ENCODE measurements around the gene TSPEAR. TPM values are rescaled to one million over a fixed set of nuclear protein-coding genes. Genes with fewer than 3 reads are reported as not detected.
A peak's percentile ranks its signal among the peaks of the same experiment; 100 is the strongest.

TSPEAR gene
- total RNA-seq, 1 experiment from 2014 or later: 0.32 TPM

DNA sequence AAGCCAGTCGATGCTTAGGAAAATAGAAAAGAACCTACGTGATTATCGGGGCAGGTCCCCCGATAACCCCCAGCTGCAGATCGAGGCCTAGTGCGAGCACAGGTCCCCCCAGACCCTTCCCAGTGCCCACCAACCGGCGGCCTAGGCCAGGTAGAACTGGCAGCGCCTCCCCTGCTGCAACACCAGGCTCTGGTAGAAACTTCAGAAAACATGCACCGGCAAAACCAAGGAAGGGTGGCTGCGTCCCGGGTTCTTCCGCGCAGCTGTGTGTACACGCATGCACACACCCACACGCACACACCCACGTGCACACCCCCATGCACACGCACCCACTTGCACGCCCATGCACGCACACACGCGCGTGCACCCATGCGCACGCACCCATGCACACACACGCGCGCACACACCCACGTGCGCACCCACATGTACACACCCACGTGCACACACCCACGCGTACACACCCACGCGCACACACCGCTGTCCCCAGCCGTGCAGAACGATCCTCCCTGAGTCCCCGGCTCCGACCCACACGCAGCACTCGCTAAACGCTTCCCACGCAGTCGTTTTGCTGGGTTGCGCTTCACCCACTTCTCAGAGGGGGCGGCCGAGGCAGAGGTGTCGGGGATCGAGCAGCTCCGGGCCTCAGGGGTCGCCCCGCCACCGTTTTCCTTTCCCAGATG lies 5.2 kb downstream of the TSPEAR start:
- CTCF ChIA-PET: no interaction called here
- intact Hi-C loops (cut with micrococcal nuclease; ENCODE audit: unreplicated experiment): no loop called here
- Histone ChIP-seq H3K4me3 (ENCODE audit: low read depth, low read length) (no peak overlapping the region), H3K36me3 (ENCODE audit: control insufficient read depth, insufficient read depth, low read length) (no peaks in the 10 kb centered on the region), H3K27me3 (replicated peaks; ENCODE audit: control insufficient read depth, insufficient read depth, low read length) (no peaks in the 10 kb centered on the region), H3K4me1 (no peaks in the 10 kb centered on the region; the same call in 1 of the 2 replicates), H3K9me3 (no peaks in the 10 kb centered on the region; the same call in 1 of the 2 replicates)
- Mint-ChIP-seq H3K9me3 (ENCODE audit: unreplicated experiment) (no peaks in the 10 kb centered on the region), H3K4me3 (ENCODE audit: unreplicated experiment) (no peak overlapping the region), H3K27ac (ENCODE audit: unreplicated experiment) (no peak overlapping the region), H3K36me3 (ENCODE audit: insufficient read depth, unreplicated experiment) (no peaks in the 10 kb centered on the region), H3K27me3 (ENCODE audit: insufficient read depth, unreplicated experiment) (peaks cover 10% of the 10 kb centered on the region), H3K4me1 (ENCODE audit: low read depth, unreplicated experiment) (peaks cover 4% of the 10 kb centered on the region)
- no TSS peak for BruUV-seq (replicated peaks)
- DNase-seq: no peak
- TF ChIP-seq, protein P1, sequence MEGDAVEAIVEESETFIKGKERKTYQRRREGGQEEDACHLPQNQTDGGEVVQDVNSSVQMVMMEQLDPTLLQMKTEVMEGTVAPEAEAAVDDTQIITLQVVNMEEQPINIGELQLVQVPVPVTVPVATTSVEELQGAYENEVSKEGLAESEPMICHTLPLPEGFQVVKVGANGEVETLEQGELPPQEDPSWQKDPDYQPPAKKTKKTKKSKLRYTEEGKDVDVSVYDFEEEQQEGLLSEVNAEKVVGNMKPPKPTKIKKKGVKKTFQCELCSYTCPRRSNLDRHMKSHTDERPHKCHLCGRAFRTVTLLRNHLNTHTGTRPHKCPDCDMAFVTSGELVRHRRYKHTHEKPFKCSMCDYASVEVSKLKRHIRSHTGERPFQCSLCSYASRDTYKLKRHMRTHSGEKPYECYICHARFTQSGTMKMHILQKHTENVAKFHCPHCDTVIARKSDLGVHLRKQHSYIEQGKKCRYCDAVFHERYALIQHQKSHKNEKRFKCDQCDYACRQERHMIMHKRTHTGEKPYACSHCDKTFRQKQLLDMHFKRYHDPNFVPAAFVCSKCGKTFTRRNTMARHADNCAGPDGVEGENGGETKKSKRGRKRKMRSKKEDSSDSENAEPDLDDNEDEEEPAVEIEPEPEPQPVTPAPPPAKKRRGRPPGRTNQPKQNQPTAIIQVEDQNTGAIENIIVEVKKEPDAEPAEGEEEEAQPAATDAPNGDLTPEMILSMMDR (IDR thresholded peaks at IDR 0.05; ENCODE audit: insufficient read depth in 1 of 2, low read depth in 1 of 2, low read length in 1 of 2, severe bottlenecking in 1 of 2, unreplicated experiment in 1 of 2): no peak
- POLR2A ChIA-PET: no interaction called here

DNA sequence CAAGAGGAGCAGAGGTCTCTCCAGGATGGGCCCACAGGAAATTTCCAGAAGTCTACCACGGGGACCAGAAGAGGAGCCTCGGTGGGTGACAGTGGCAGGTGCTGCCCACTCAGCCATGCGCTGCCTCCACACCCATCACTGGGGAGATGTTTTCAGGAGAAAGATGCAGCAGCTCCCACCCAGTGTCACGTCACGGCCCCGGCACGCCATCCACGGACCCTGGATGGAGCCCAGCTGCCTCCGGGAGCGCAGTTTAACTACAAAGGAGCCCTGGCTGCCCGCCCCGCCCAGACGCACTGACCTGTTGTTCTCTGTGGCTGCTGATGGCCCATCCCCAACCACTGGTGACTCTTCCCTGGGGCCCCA lies 6.8 kb downstream of the TSPEAR start:
- Mint-ChIP-seq H3K9me3 (ENCODE audit: unreplicated experiment) (no peaks in the 10 kb centered on the region), H3K27me3 (ENCODE audit: insufficient read depth, unreplicated experiment) (peaks cover 7% of the 10 kb centered on the region), H3K36me3 (ENCODE audit: insufficient read depth, unreplicated experiment) (no peaks in the 10 kb centered on the region), H3K4me3 (ENCODE audit: unreplicated experiment) (no peak overlapping the region), H3K27ac (ENCODE audit: unreplicated experiment) (no peak overlapping the region), H3K4me1 (ENCODE audit: low read depth, unreplicated experiment) (no peaks in the 10 kb centered on the region)
- Histone ChIP-seq H3K27me3 (replicated peaks; ENCODE audit: control insufficient read depth, insufficient read depth, low read length) (no peaks in the 10 kb centered on the region), H3K9me3 (no peaks in the 10 kb centered on the region; the same call in 1 of the 2 replicates), H3K36me3 (ENCODE audit: control insufficient read depth, insufficient read depth, low read length) (no peaks in the 10 kb centered on the region), H3K4me1 (no peaks in the 10 kb centered on the region), H3K4me3 (ENCODE audit: low read depth, low read length) (no peak overlapping the region)
- intact Hi-C loops (cut with micrococcal nuclease; ENCODE audit: unreplicated experiment): no loop called here
- POLR2A ChIA-PET: no interaction called here
- DNase-seq: peak in 1 of 2 experiments; percentile 16
- TF ChIP-seq, protein P1 (IDR thresholded peaks at IDR 0.05; ENCODE audit: insufficient read depth in 1 of 2, low read depth in 1 of 2, low read length in 1 of 2, severe bottlenecking in 1 of 2, unreplicated experiment in 1 of 2): no peak
- CTCF ChIA-PET: no interaction called here
- BruUV-seq (replicated peaks): no TSS peak

DNA sequence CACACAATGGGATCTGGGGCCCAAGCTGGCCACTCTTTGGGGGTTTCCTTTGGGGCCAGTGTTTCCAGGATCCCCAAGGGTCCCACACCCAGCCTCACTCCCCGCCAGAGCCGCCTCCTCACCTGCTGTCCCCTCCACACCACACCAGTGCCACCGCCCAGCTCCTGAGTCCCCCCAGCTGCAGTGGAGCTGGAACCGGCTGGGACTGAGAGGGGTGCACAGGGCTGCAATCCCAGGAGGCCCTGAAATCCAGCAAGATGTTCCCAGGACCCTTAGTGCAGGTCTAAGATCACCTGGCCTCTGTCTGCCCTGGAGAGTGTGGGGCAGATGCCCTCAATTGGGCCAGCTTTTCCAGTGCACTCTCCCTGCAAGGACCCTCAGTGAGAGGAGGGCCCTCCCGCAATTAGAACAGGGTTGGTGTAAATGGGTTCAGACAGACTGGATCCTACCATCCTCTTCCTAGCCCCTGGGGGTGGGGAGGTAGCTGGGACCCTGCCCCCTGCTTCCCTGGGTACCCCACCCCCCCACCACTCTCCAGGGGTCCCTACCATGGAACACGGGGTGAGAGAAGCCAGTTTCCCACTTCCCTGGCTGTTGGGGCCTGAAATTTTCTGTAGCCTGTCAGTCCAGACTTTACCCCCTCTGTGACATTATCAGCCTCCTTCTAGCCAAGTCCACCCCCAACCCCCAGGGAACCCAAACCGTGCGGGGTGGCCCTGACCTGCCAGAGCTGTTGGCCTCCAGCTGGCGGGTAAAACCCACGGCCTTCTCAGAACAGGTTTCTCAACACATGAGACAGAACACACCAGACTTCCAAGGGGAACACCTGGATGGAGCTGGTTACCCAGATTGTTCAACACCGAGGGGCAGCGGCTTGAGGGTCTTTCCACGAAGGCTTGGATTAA lies 7.4 kb downstream of the TSPEAR start:
- CTCF ChIA-PET: no interaction called here
- peaks cover 4% of the 10 kb centered on the region for H3K27me3 Mint-ChIP-seq (ENCODE audit: insufficient read depth, unreplicated experiment)

More for the DNA sequence above, 7.4 kb downstream of the TSPEAR start:
- Histone ChIP-seq H3K9me3 (no peaks in the 10 kb centered on the region; the same call in 1 of the 2 replicates), H3K36me3 (ENCODE audit: control insufficient read depth, insufficient read depth, low read length) (no peaks in the 10 kb centered on the region), H3K4me3 (ENCODE audit: low read depth, low read length) (no peak overlapping the region), H3K4me1 (no peaks in the 10 kb centered on the region), H3K27me3 (replicated peaks; ENCODE audit: control insufficient read depth, insufficient read depth, low read length) (no peaks in the 10 kb centered on the region)
- Mint-ChIP-seq H3K4me1 (ENCODE audit: low read depth, unreplicated experiment) (no peaks in the 10 kb centered on the region), H3K9me3 (ENCODE audit: unreplicated experiment) (no peaks in the 10 kb centered on the region), H3K27ac (ENCODE audit: unreplicated experiment) (no peak overlapping the region), H3K36me3 (ENCODE audit: insufficient read depth, unreplicated experiment) (no peaks in the 10 kb centered on the region), H3K4me3 (ENCODE audit: unreplicated experiment) (no peak overlapping the region)
- peak in 1 of 2 experiments; percentile 25 for DNase-seq
- TF ChIP-seq, protein P1 (IDR thresholded peaks at IDR 0.05; ENCODE audit: insufficient read depth in 1 of 2, low read depth in 1 of 2, low read length in 1 of 2, severe bottlenecking in 1 of 2, unreplicated experiment in 1 of 2): no peak
- intact Hi-C loops (cut with micrococcal nuclease; ENCODE audit: unreplicated experiment): no loop called here
- no TSS peak for BruUV-seq (replicated peaks)
- POLR2A ChIA-PET: no interaction called here

Data from Caco-2 (cell line).